Lower lobe of right lung (tissue), 2 donors: ENCODE data around the gene ATP11C. TPM values are rescaled to one million over a fixed set of nuclear protein-coding genes. Genes with fewer than 3 reads are reported as not detected.
A peak's percentile ranks its signal among the peaks of the same experiment; 100 is the strongest.

Experiments
- ATAC-seq, 2 donors: fragments of 200-7000 bp; cut with Tn5 transposase; one replicate each; pipeline ENCODE4 v1.9.1; 2020 to 2022; ENCODE audit warnings: mild to moderate bottlenecking in 2 of 2, moderate library complexity in 2 of 2
- DNase-seq: peaks from one replicate; pipeline ENCODE4 v3.0.0-alpha.2; 2020
- H3K27ac ChIP-seq: fragments of 200-600 bp; one replicate; pipeline ENCODE4 v1.8.0; 2022
- H3K27me3 ChIP-seq: fragments of 200-600 bp; one replicate; pipeline ENCODE4 v1.8.0; 2022; ENCODE audit warnings: low read depth
- H3K36me3 ChIP-seq: fragments of 200-600 bp; one replicate; pipeline ENCODE4 v1.8.0; 2022; ENCODE audit warnings: mild to moderate bottlenecking
- H3K4me1 ChIP-seq: fragments of 200-600 bp; one replicate; pipeline ENCODE4 v1.8.0; 2022
- H3K4me3 ChIP-seq: fragments of 200-600 bp; one replicate; pipeline ENCODE4 v1.8.0; 2022; ENCODE audit warnings: mild to moderate bottlenecking
- H3K9me3 ChIP-seq: fragments of 200-600 bp; one replicate; pipeline ENCODE4 v1.8.0; 2022
- CTCF ChIP-seq: fragments of 200-600 bp; IDR thresholded peaks from one replicate; pipeline ENCODE4 v1.8.0; 2022; ENCODE audit warnings: antibody characterized with exemption, mild to moderate bottlenecking
- intact Hi-C: fragments of 100-400 bp; cut with DNase I; formaldehyde crosslinking; loops from one replicate; pipeline ENCODE4 v1.11.0; 2022
- total RNA-seq: library from RNA; stranded (reverse); fragmentation: NEBNext Ultra II Directional; extraction: Animal tissue kit (Norgen Biotek cat#: 25700); gene quantifications from one replicate; pipeline ENCODE4 v1.2.1, GENCODE V29; 2021
- donor health status: DM: no; HTN: yes; CAD: no; lungs with severe emphysema.

ATP11C gene
- total RNA-seq, 1 donor from 2014 or later = 14.2 TPM

GRCh38 chrX:139889760-139890159 is 43.1 kb downstream of the ATP11C start:
- ATAC-seq = peak in 1 of 2 donors; percentile 54

GRCh38 chrX:139883984-139884383 is 48.9 kb downstream of the ATP11C start:
- intact Hi-C loops = no loop called here
- no peaks in the 10 kb centered on the region for H3K27me3 ChIP-seq
- H3K4me3 ChIP-seq = no peak overlapping the region
- ATAC-seq = no peak
- H3K4me1 ChIP-seq = no peaks in the 10 kb centered on the region
- DNase-seq = no peak
- no peaks in the 10 kb centered on the region for H3K9me3 ChIP-seq
- no peaks in the 10 kb centered on the region for H3K36me3 ChIP-seq
- no peak for TF ChIP-seq CTCF
- H3K27ac ChIP-seq = no peak overlapping the region

More at GRCh38 chrX:139889760-139890159, 43.1 kb downstream of the ATP11C start:
- DNase-seq = no peak
- Histone ChIP-seq H3K27ac (no peak overlapping the region), H3K27me3 (no peaks in the 10 kb centered on the region), H3K36me3 (no peaks in the 10 kb centered on the region), H3K4me3 (no peak overlapping the region), H3K9me3 (no peaks in the 10 kb centered on the region), H3K4me1 (no peaks in the 10 kb centered on the region)
- intact Hi-C loops = no loop called here
- TF ChIP-seq CTCF = no peak

GRCh38 chrX:139882299-139882698 is 50.6 kb downstream of the ATP11C start:
- H3K4me1 ChIP-seq = no peaks in the 10 kb centered on the region
- no peaks in the 10 kb centered on the region for H3K9me3 ChIP-seq
- no peaks in the 10 kb centered on the region for H3K36me3 ChIP-seq
- no peaks in the 10 kb centered on the region for H3K27me3 ChIP-seq
- intact Hi-C loops = no loop called here
- no peak for TF ChIP-seq CTCF
- no peak for ATAC-seq
- no peak overlapping the region for H3K27ac ChIP-seq
- H3K4me3 ChIP-seq = no peak overlapping the region
- no peak for DNase-seq

GRCh38 chrX:139881572-139881971 is 51.3 kb downstream of the ATP11C start:
- no peak for DNase-seq
- no peak overlapping the region for H3K4me3 ChIP-seq
- no peaks in the 10 kb centered on the region for H3K4me1 ChIP-seq
- no peak for TF ChIP-seq CTCF
- H3K27ac ChIP-seq = no peak overlapping the region
- H3K36me3 ChIP-seq = no peaks in the 10 kb centered on the region
- no peak for ATAC-seq
- no peaks in the 10 kb centered on the region for H3K9me3 ChIP-seq
- no peaks in the 10 kb centered on the region for H3K27me3 ChIP-seq
- intact Hi-C loops = no loop called here

- DNase-seq (no peak), ATAC-seq (no peak)
- intact Hi-C loops = no loop called here
- no peaks in the 10 kb centered on the region for H3K9me3 ChIP-seq
- TF ChIP-seq CTCF = no peak
- no peaks in the 10 kb centered on the region for H3K27me3 ChIP-seq
- no peaks in the 10 kb centered on the region for H3K36me3 ChIP-seq
- H3K27ac ChIP-seq = no peak overlapping the region
- no peak overlapping the region for H3K4me3 ChIP-seq
- H3K4me1 ChIP-seq = no peaks in the 10 kb centered on the region
Measured at GRCh38 chrX:139881130-139881529, 51.7 kb downstream of the ATP11C start.
